Subcutaneous adipose tissue (tissue), 4 donors: ENCODE results near the gene ARHGEF28. TPM values are rescaled to one million over a fixed set of nuclear protein-coding genes. Genes with fewer than 3 reads are reported as not detected.

Source experiments
- total RNA-seq, 4 donors: library from RNA; depleted of rRNA; stranded (reverse); fragments of >200 nt; gene quantifications; one replicate each; pipeline ENCODE4 v1.1.0, GENCODE V29; 2016
- TF ChIP-seq, protein P1 (sequence below): fragments of 450-650 bp; IDR thresholded peaks from one replicate; pipeline ENCODE4 v1.5.1; 2016; ENCODE audit warnings: low read depth, mild to moderate bottlenecking, control low read depth, antibody characterized with exemption, moderate library complexity

ARHGEF28 gene
- total RNA-seq, 4 donors from 2014 or later, result 9.9 to 46.3 (median 17.3) TPM

DNA sequence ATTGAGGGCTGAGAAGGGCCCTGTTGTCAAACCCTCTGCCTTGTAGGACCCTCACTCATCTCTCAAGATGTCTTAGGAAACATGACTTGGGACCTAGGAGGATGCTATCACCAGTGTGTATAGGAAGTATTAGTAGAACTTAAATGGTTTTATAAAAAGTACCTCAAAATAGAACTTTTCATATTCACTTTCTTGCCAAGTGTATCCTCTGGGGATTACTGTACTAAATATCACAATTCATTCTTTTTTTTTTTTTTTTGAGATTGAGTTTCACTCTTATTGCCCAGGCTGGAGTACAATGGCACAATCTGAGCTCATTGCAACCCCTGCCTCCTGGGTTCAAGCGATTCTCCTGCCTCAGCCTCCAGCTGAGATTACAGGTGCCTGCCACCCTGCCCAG lies 56.2 kb downstream of the ARHGEF28 start:
- TF ChIP-seq, protein P1, sequence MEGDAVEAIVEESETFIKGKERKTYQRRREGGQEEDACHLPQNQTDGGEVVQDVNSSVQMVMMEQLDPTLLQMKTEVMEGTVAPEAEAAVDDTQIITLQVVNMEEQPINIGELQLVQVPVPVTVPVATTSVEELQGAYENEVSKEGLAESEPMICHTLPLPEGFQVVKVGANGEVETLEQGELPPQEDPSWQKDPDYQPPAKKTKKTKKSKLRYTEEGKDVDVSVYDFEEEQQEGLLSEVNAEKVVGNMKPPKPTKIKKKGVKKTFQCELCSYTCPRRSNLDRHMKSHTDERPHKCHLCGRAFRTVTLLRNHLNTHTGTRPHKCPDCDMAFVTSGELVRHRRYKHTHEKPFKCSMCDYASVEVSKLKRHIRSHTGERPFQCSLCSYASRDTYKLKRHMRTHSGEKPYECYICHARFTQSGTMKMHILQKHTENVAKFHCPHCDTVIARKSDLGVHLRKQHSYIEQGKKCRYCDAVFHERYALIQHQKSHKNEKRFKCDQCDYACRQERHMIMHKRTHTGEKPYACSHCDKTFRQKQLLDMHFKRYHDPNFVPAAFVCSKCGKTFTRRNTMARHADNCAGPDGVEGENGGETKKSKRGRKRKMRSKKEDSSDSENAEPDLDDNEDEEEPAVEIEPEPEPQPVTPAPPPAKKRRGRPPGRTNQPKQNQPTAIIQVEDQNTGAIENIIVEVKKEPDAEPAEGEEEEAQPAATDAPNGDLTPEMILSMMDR, result no peak

DNA sequence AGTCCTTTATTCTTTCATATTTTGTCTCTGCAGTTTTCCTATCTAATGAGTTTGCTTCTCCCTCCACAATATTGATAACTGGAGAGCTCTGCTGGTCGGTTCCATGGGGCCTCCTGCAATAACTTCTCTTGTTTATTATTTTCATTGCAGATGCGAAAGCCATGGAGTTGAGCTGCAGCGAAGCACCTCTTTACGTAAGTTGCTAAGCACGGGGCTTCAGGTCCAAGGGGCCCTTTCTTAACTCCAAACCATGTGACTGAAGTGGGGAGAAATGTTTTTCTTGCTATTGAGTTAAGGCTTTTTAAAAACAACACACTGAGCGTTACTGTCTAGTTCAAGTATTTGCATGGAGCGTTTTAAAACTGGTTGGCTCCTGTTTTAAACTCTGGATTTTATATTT lies 58.7 kb downstream of the ARHGEF28 start:
- TF ChIP-seq, protein P1, result no peak

DNA sequence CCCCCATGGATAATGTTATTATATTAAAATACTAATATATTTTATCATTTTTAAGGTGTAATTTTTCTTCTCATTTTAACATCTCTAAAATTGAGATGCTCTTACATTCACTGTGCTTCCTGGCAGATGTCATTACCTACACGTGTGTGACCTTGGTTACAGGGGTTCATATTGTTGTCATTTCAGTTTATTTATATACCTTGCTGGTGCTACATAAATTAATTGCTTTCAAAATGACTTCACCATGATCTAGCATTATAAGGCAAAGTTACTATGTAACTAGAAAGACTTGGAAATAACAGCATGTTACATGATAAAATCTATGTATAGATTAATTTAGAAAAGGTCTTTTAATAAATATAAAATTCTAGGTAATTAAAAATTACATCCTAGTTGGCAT lies 60.9 kb downstream of the ARHGEF28 start:
- TF ChIP-seq, protein P1, result no peak

DNA sequence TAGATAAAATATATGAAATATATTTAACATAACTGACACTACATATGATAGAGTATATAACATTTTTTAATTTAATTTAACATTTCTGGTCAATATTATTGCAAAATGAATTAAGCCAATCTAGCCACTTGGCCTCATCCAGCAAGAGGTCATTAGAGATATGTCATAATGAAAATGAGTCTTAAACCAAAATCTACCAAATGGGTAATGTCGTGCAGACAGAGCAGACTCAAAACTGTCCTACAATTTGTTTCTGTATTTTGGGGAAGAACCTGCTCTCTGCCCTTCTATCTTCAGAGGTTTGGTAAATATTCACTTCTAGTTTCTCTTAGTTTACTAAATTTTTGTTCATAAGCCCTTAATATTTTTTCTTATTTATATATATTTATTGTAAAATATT lies 61.4 kb downstream of the ARHGEF28 start:
- TF ChIP-seq, protein P1, result no peak

DNA sequence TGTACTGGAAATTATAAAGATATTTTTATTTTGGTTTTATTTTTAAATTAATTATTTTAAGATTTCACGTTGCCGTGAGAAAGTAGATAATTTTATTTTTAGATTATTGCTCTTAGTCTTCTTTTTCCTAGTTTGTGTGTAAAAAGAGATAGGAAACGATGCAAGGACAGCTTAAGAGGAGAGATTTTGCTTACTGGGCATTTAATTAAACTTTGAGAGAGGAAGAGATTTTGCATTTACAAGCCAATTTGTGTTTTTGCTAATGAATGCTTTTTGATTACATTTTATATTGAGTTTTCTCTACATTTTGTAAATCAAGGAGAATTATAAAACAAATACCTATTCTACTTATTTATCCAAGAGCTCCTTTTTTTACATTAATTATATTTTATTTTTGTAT lies 64.0 kb downstream of the ARHGEF28 start:
- TF ChIP-seq, protein P1, result no peak

DNA sequence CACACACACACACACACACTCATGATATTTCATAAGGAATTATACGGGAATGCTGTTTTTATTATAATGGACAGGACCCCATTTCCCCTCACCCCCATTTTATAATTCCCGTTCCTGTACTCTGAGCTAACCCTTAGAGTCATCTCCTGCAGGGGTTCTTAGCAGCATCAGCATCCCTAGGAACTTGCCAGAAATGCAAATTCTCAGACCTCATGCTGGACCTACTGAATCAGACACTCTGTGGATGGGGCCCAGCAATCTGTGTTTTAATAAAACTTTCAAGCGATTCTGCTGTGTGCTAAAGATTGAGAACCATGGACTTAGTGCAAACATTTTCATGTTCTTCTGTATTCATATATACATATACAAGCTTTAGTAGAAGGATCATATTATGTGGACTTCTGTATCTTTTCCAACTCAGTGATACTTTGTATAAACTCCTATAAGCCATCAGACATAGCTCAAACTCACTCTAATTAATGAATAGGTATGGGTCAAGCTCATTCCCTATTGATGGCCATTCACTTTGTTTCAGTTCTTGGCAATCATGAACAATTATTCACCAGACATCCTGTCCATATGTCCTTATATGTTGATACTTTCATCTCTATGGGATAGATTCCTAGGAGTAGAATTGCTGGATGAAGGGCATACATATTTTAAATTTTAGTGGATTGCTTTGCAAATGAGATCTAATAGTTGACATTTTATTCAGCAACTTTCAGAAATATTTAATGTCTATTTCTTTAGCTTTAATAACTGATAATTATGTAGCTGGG lies 65.5 kb downstream of the ARHGEF28 start:
- TF ChIP-seq, protein P1, result no peak

DNA sequence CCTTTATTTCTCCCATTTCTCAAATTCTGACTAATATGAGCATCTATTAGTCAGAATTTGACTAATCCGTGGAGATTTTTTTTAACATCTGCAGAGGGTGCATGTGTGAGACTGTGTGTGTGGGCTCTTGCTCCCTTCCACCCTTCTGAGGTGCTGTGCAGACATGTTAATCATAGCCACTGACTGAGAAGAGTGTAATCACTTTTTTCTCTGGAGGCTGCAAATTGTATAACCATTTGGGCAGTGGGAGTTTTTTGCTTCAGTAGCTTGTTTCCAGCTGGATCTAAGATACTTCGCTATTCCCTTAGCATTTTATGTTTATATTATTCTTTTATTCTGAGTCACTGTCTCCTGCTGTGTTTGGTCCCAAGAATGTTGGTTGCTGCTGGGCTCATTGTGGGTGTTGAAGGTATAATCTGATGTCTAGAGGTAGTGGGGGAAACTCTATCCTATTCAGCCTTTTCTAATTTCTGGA lies 66.2 kb downstream of the ARHGEF28 start:
- TF ChIP-seq, protein P1, result no peak
